Natural killer cell (primary cell): ENCODE results near the gene PPM1J. TPM values are rescaled to one million over a fixed set of nuclear protein-coding genes. Genes with fewer than 3 reads are reported as not detected.
A peak's percentile ranks its signal among the peaks of the same experiment; 100 is the strongest.

Experiments
- ATAC-seq, 3 donors: fragments of 150-1000 bp in 2 of 3; fragments of 200-7000 bp in 1 of 3; cut with Tn5 transposase; 1 replicate in 1 of 3; 2 replicates in 2 of 3; pipeline ENCODE4 v1.10.0; 2021; ENCODE audit warnings: mild to moderate bottlenecking in 2 of 3, moderate library complexity in 2 of 3
- DNase-seq, 2 donors: peaks; one replicate each; pipeline versions ENCODE4 v3.0.0 to v3.0.0-alpha.2; 2013 to 2021; ENCODE audit warnings: mixed read lengths in 1 of 2
- H3K27ac ChIP-seq: one replicate; pipeline ENCODE4 v1.5.1; 2013; ENCODE audit warnings: mild to moderate bottlenecking, low read length
- H3K27me3 ChIP-seq: one replicate; pipeline ENCODE4 v1.6.1; 2013; ENCODE audit warnings: low read length; ENCODE audit not compliant: control insufficient read depth, insufficient read depth
- H3K36me3 ChIP-seq: one replicate; pipeline ENCODE4 v1.6.1; 2013; ENCODE audit warnings: low read length; ENCODE audit not compliant: control insufficient read depth, insufficient read depth
- H3K4me1 ChIP-seq: one replicate; pipeline ENCODE4 v1.6.1; 2013; ENCODE audit warnings: low read length; ENCODE audit not compliant: control insufficient read depth, insufficient read depth
- H3K4me3 ChIP-seq: one replicate; pipeline ENCODE4 v1.5.1; 2013; ENCODE audit warnings: low read length
- H3K9me3 ChIP-seq: one replicate; pipeline ENCODE4 v1.6.1; 2013; ENCODE audit warnings: low read length; ENCODE audit not compliant: control insufficient read depth, insufficient read depth
- H3K27ac Mint-ChIP-seq, 2 donors: one replicate each; pipeline ENCODE4 v1.8.0; 2022; ENCODE audit warnings: mild to moderate bottlenecking in 2 of 2, mixed read lengths in 2 of 2, moderate library complexity in 1 of 2
- H3K27me3 Mint-ChIP-seq, 2 donors: one replicate each; pipeline ENCODE4 v1.8.0; 2022; ENCODE audit warnings: low read depth in 2 of 2, mixed read lengths in 2 of 2
- H3K36me3 Mint-ChIP-seq: one replicate; pipeline ENCODE4 v1.8.0; 2022; ENCODE audit warnings: mixed read lengths
- H3K4me1 Mint-ChIP-seq, 2 donors: one replicate each; pipeline ENCODE4 v1.8.0; 2022; ENCODE audit warnings: mixed read lengths in 2 of 2
- H3K4me3 Mint-ChIP-seq: one replicate; pipeline ENCODE4 v1.8.0; 2022; ENCODE audit warnings: mild to moderate bottlenecking, moderate library complexity, mixed read lengths
- H3K9me3 Mint-ChIP-seq, 2 donors: one replicate each; pipeline ENCODE4 v1.8.0; 2022; ENCODE audit warnings: mixed read lengths in 2 of 2
- WGBS: methylation state at CpG from one replicate; pipeline ENCODE4 v1.1.7; 2013; ENCODE audit warnings: missing lambda C conversion rate; ENCODE audit not compliant: insufficient coverage; 5-methylcytosine and 5-hydroxymethylcytosine counted together
- intact Hi-C: fragments of 100-400 bp; cut with micrococcal nuclease; formaldehyde crosslinking; loops from one replicate; pipeline ENCODE4 v1.14.2; 2022
- total RNA-seq, 4 donors: library from RNA; stranded (reverse); fragments of 120-200 nt in 1 of 4; gene quantifications; one replicate each; pipeline versions ENCODE4 v1.2.3 to v1.2.4, GENCODE V29; 2013 to 2022
- TF ChIP-seq, protein P1 (sequence below): fragments of 200-600 bp; IDR thresholded peaks from one replicate; pipeline ENCODE4 v1.8.0; 2022; ENCODE audit warnings: antibody characterized with exemption

PPM1J gene
- total RNA-seq, 3 donors from 2014 or later (not counting 1 experiment from before 2014, with no cell fraction given), result 0.26 TPM; not detected in 2

DNA sequence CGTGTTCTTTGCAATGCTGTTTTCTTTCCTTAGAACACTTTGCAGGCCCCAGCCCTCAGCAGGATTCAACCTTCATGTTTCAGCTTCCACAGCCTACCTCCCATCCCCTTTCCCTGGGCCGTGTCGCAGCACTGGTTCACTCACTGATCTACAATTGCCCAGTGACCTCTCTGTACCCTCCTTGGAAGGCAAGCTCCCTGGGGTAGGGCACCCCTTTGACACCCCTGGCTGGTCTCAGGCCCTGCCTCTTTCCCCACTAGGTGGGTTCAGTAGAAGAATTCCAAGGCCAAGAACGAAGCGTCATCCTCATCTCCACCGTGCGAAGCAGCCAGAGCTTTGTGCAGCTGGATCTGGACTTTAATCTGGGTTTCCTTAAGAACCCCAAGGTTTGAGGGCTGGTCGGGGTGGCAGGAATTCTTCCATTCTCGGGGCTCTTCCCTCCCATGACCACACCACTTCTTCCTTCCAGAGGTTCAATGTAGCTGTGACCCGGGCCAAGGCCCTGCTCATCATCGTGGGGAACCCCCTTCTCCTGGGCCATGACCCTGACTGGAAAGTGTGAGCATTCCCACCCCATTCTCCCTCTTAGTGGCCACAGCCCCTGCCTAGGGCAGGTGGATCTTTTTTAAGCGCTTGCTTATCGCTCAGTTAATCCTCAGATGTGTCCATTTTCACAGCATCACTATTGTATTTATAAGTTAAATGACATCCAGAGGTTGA lies 15.5 kb downstream of the PPM1J start:
- 91% methylated on average over 11 of the region's 13 CpGs for WGBS
- Mint-ChIP-seq H3K27me3 (no peaks in the 10 kb centered on the region), H3K27ac (peak overlapping the region; percentile 90 to 93), H3K36me3 (no peaks in the 10 kb centered on the region), H3K4me3 (peak overlapping the region; percentile 25), H3K4me1 (peaks cover 63 to 68% of the 10 kb centered on the region in 2 donors), H3K9me3 (no peaks in the 10 kb centered on the region)
- Histone ChIP-seq H3K36me3 (peaks cover 53% of the 10 kb centered on the region), H3K4me3 (no peak overlapping the region), H3K4me1 (peaks cover 77% of the 10 kb centered on the region), H3K27me3 (no peaks in the 10 kb centered on the region), H3K9me3 (no peaks in the 10 kb centered on the region), H3K27ac (peak overlapping the region; percentile 94)
- intact Hi-C loops, result loop anchor here (2.0 kb wide), 1 partner anchor 15 kb away; the partner anchor contains the start of gene PPM1J
- DNase-seq, result no peak
- TF ChIP-seq, protein P1, sequence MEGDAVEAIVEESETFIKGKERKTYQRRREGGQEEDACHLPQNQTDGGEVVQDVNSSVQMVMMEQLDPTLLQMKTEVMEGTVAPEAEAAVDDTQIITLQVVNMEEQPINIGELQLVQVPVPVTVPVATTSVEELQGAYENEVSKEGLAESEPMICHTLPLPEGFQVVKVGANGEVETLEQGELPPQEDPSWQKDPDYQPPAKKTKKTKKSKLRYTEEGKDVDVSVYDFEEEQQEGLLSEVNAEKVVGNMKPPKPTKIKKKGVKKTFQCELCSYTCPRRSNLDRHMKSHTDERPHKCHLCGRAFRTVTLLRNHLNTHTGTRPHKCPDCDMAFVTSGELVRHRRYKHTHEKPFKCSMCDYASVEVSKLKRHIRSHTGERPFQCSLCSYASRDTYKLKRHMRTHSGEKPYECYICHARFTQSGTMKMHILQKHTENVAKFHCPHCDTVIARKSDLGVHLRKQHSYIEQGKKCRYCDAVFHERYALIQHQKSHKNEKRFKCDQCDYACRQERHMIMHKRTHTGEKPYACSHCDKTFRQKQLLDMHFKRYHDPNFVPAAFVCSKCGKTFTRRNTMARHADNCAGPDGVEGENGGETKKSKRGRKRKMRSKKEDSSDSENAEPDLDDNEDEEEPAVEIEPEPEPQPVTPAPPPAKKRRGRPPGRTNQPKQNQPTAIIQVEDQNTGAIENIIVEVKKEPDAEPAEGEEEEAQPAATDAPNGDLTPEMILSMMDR, result no peak
- no peak for ATAC-seq

DNA sequence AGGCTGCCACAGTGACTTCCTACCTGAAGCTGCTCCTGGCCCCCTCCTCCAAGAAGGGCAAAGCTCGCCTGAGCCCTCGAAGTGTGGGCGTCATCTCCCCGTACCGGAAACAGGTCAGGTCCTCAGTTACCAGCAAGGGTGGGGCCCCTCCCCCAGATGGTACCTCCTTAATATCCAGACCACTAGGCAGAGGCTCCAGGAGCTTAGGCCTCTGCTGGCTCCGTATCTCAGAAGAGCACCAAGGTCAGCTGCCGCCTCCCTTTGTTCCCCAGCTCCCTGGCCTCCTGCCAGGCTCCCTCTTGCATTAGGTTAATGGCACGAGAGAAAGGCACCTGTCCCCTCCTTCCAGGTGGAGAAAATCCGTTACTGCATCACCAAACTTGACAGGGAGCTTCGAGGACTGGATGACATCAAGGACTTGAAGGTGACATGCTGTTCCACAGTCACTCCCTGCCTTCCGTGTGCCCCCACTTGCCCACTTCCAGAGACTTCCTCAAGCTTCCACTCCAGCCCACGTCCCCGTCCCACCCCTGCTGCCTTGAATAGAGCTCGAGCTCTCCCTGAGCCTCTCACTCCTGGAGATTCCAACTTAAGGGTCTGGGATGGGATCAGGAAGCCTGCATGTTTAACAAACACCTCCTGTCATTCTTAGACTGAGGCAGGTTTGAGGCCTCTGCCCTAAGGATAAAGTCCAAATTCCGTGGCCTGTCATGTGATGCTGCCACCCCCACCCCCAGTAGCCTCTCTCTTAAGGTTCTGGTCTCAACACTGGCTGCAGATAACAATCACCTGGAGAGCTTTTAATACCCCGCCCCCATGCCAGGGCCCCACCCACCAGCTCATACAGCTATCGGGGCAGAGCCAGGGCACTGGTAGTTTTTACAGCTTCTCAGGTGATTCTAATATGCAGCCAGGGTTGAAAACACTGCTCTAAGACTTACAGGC lies 16.5 kb downstream of the PPM1J start:
- H3K27ac ChIP-seq, result no peak overlapping the region
- H3K36me3 ChIP-seq, result peaks cover 62% of the 10 kb centered on the region
- H3K36me3 Mint-ChIP-seq, result no peaks in the 10 kb centered on the region
- H3K4me1 Mint-ChIP-seq, result peaks cover 55 to 59% of the 10 kb centered on the region in 2 donors
- DNase-seq (no peak), ATAC-seq (no peak)
- H3K27me3 ChIP-seq, result no peaks in the 10 kb centered on the region
- H3K4me3 Mint-ChIP-seq, result no peak overlapping the region
- H3K4me1 ChIP-seq, result peaks cover 67% of the 10 kb centered on the region
- TF ChIP-seq, protein P1, result no peak
- peak overlapping the region; percentile 90 to 93 for H3K27ac Mint-ChIP-seq
- no peak overlapping the region for H3K4me3 ChIP-seq
- WGBS, result 89% methylated on average over 17 of the region's 17 CpGs
- no peaks in the 10 kb centered on the region for H3K9me3 ChIP-seq
- intact Hi-C loops, result no loop called here
- no peaks in the 10 kb centered on the region for H3K27me3 Mint-ChIP-seq
- no peaks in the 10 kb centered on the region for H3K9me3 Mint-ChIP-seq

DNA sequence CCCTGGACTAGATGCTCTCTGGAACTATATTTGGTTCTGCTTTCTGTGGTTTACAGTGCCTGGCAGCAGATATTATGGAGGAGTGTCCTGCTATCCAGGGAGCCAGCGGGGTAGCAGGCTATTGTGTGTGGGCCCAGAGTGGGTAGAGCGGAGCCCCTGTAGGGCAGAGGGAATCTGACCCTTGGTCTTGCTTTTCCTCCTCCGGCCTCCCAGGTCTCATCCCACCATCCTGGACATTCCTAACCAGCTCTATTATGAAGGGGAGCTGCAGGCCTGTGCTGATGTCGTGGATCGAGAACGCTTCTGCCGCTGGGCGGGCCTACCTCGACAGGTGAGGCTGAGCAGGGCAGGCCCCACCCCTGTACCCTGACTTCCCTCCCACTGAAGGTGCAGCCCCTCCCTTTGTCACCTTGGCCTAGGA lies 17.3 kb downstream of the PPM1J start:
- H3K27me3 Mint-ChIP-seq, result no peaks in the 10 kb centered on the region
- TF ChIP-seq, protein P1, result no peak
- ATAC-seq, result no peak

More for the DNA sequence above, 17.3 kb downstream of the PPM1J start:
- Histone ChIP-seq H3K36me3 (peaks cover 62% of the 10 kb centered on the region), H3K4me3 (no peak overlapping the region), H3K9me3 (no peaks in the 10 kb centered on the region), H3K4me1 (peaks cover 59% of the 10 kb centered on the region), H3K27me3 (no peaks in the 10 kb centered on the region), H3K27ac (no peak overlapping the region)
- Mint-ChIP-seq H3K9me3 (no peaks in the 10 kb centered on the region), H3K36me3 (peaks cover 4% of the 10 kb centered on the region), H3K4me3 (no peak overlapping the region), H3K4me1 (peaks cover 48 to 52% of the 10 kb centered on the region in 2 donors), H3K27ac (peak overlapping the region; percentile 72)
- intact Hi-C loops, result no loop called here
- WGBS, result 99% methylated on average over 8 of the region's 9 CpGs
- DNase-seq, result no peak
